ENCODE measurements around the gene KIF26B.

DNA sequence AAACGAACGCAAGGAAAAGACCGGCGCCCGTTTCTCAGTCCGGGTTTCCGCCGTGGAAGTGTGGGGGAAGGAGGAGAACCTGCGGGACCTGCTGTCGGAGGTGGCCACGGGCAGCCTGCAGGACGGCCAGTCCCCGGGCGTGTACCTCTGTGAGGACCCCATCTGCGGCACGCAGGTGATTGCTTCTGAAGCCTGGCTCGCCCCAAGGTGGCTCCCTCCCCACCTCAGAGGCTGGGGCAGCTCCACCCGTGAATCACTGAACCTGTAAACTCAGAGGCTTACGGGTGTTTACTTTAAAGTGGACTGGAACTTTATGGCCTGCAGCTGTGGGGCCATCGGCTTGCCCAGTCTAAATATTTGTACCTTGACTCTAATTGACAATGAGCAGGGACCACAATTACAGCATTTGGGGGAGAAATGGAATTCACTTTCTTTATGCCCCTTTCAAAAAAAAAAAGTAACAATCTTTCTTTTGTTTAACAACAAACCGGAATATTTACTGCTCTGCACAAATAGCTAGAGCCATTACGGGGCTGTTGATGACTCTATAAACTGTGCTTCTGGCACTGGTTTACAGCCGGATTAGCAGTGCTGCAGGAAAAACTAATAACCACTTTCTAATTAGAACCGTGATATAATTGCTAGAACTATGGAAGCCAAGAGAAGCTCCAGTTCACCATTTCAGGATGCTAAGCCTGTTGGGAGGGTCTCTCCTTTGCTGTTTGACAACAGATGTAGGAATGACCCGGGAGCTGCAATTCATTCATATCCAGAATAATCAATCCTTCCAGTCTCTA lies 454.8 kb downstream of the KIF26B start:
- TF ChIP-seq STAT1 (IDR thresholded peaks at IDR 0.05; ENCODE audit: unreplicated experiment): no peak
- no peak for TF ChIP-seq POLR2AphosphoS5 (IDR thresholded peaks at IDR 0.05; ENCODE audit: low read depth)
- TF ChIP-seq, protein P1, sequence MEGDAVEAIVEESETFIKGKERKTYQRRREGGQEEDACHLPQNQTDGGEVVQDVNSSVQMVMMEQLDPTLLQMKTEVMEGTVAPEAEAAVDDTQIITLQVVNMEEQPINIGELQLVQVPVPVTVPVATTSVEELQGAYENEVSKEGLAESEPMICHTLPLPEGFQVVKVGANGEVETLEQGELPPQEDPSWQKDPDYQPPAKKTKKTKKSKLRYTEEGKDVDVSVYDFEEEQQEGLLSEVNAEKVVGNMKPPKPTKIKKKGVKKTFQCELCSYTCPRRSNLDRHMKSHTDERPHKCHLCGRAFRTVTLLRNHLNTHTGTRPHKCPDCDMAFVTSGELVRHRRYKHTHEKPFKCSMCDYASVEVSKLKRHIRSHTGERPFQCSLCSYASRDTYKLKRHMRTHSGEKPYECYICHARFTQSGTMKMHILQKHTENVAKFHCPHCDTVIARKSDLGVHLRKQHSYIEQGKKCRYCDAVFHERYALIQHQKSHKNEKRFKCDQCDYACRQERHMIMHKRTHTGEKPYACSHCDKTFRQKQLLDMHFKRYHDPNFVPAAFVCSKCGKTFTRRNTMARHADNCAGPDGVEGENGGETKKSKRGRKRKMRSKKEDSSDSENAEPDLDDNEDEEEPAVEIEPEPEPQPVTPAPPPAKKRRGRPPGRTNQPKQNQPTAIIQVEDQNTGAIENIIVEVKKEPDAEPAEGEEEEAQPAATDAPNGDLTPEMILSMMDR (conservative IDR thresholded peaks at IDR 0.05; ENCODE audit: low read depth in 2 of 2): no peak
- TF ChIP-seq, protein P2, sequence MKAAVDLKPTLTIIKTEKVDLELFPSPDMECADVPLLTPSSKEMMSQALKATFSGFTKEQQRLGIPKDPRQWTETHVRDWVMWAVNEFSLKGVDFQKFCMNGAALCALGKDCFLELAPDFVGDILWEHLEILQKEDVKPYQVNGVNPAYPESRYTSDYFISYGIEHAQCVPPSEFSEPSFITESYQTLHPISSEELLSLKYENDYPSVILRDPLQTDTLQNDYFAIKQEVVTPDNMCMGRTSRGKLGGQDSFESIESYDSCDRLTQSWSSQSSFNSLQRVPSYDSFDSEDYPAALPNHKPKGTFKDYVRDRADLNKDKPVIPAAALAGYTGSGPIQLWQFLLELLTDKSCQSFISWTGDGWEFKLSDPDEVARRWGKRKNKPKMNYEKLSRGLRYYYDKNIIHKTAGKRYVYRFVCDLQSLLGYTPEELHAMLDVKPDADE (IDR thresholded peaks at IDR 0.05): no peak
- TF ChIP-seq JUNB (IDR thresholded peaks at IDR 0.05; ENCODE audit: unreplicated experiment): no peak
- TF ChIP-seq EZH2 (IDR thresholded peaks at IDR 0.05; ENCODE audit: low read depth, unreplicated experiment): no peak
- TF ChIP-seq, protein P3, sequence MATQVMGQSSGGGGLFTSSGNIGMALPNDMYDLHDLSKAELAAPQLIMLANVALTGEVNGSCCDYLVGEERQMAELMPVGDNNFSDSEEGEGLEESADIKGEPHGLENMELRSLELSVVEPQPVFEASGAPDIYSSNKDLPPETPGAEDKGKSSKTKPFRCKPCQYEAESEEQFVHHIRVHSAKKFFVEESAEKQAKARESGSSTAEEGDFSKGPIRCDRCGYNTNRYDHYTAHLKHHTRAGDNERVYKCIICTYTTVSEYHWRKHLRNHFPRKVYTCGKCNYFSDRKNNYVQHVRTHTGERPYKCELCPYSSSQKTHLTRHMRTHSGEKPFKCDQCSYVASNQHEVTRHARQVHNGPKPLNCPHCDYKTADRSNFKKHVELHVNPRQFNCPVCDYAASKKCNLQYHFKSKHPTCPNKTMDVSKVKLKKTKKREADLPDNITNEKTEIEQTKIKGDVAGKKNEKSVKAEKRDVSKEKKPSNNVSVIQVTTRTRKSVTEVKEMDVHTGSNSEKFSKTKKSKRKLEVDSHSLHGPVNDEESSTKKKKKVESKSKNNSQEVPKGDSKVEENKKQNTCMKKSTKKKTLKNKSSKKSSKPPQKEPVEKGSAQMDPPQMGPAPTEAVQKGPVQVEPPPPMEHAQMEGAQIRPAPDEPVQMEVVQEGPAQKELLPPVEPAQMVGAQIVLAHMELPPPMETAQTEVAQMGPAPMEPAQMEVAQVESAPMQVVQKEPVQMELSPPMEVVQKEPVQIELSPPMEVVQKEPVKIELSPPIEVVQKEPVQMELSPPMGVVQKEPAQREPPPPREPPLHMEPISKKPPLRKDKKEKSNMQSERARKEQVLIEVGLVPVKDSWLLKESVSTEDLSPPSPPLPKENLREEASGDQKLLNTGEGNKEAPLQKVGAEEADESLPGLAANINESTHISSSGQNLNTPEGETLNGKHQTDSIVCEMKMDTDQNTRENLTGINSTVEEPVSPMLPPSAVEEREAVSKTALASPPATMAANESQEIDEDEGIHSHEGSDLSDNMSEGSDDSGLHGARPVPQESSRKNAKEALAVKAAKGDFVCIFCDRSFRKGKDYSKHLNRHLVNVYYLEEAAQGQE (IDR thresholded peaks at IDR 0.05; ENCODE audit: unreplicated experiment): no peak
- no peak for TF ChIP-seq CREB1 (CRISPR knock-in tag; IDR thresholded peaks at IDR 0.05; ENCODE audit: low read depth)
- no peak for TF ChIP-seq EZH2phosphoT487 (IDR thresholded peaks at IDR 0.05; ENCODE audit: unreplicated experiment)
- TF ChIP-seq ZNF331 (CRISPR knock-in tag; IDR thresholded peaks at IDR 0.05; ENCODE audit: low read depth): no peak
- no peak for TF ChIP-seq ZNF114 (CRISPR knock-in tag; IDR thresholded peaks at IDR 0.05)
